H9 (cell line): ENCODE results near the gene MASP2. TPM values are rescaled to one million over a fixed set of nuclear protein-coding genes. Genes with fewer than 3 reads are reported as not detected.
A peak's percentile ranks its signal among the peaks of the same experiment; 100 is the strongest.

Experiments
- DNase-seq: peaks from one replicate; pipeline ENCODE4 v3.0.0-alpha.2; 2017
- H2AFZ ChIP-seq: one replicate; pipeline ENCODE4 v1.6.1; 2013; ENCODE audit warnings: mild to moderate bottlenecking, low read length, control low read depth, moderate library complexity
- H2AK5ac ChIP-seq: 2 replicates; pipeline ENCODE4 v1.6.1; 2013; ENCODE audit warnings: low read length, control low read depth, mixed read lengths; ENCODE audit not compliant: insufficient read length
- H2BK120ac ChIP-seq: one replicate; pipeline ENCODE4 v1.6.1; 2013; ENCODE audit warnings: low read depth, mild to moderate bottlenecking, low read length, control low read depth, inconsistent platforms; ENCODE audit not compliant: poor library complexity, severe bottlenecking
- H2BK12ac ChIP-seq: 2 replicates; pipeline ENCODE4 v1.6.1; 2013; ENCODE audit warnings: low read length, control low read depth, mixed read lengths, low read depth; ENCODE audit not compliant: insufficient read length
- H2BK15ac ChIP-seq: 2 replicates; pipeline ENCODE4 v1.6.1; 2013; ENCODE audit warnings: low read depth, low read length, control low read depth
- H2BK20ac ChIP-seq: one replicate; pipeline ENCODE4 v1.6.1; 2013; ENCODE audit warnings: low read depth, mild to moderate bottlenecking, low read length, control low read depth, inconsistent platforms; ENCODE audit not compliant: poor library complexity, severe bottlenecking
- H2BK5ac ChIP-seq: 2 replicates; pipeline ENCODE4 v1.6.1; 2013; ENCODE audit warnings: low read length, control low read depth, mixed read lengths; ENCODE audit not compliant: insufficient read length
- H3K14ac ChIP-seq: 2 replicates; pipeline ENCODE4 v1.6.1; 2013; ENCODE audit warnings: low read length, control low read depth; ENCODE audit not compliant: insufficient read depth
- H3K18ac ChIP-seq: 2 replicates; pipeline ENCODE4 v1.6.1; 2013; ENCODE audit warnings: low read depth, mild to moderate bottlenecking, mixed read lengths, low read length, control low read depth; ENCODE audit not compliant: insufficient read length
- H3K23ac ChIP-seq: 2 replicates; pipeline ENCODE4 v1.6.1; 2013; ENCODE audit warnings: low read length, control low read depth, mixed read lengths, low read depth; ENCODE audit not compliant: insufficient read length
- H3K23me2 ChIP-seq: 2 replicates; pipeline ENCODE4 v1.6.1; 2013; ENCODE audit warnings: low read depth, mild to moderate bottlenecking, mixed read lengths, low read length, control low read depth; ENCODE audit not compliant: insufficient read length, poor library complexity, severe bottlenecking
- H3K27ac ChIP-seq: 2 replicates; pipeline ENCODE4 v1.5.1; 2013; ENCODE audit warnings: low read length, control low read depth, mixed read lengths, low read depth; ENCODE audit not compliant: insufficient read length
- H3K27me3 ChIP-seq: 2 replicates; pipeline ENCODE4 v1.6.1; 2013; ENCODE audit warnings: low read length, control low read depth, inconsistent platforms; ENCODE audit not compliant: insufficient read depth
- H3K4ac ChIP-seq: 2 replicates; pipeline ENCODE4 v1.6.1; 2013; ENCODE audit warnings: low read depth, mild to moderate bottlenecking, control low read depth, inconsistent platforms, low read length, moderate library complexity
- H3K4me1 ChIP-seq: 2 replicates; pipeline ENCODE4 v1.6.1; 2013; ENCODE audit warnings: low read length, control low read depth, inconsistent platforms; ENCODE audit not compliant: insufficient read depth
- H3K4me2 ChIP-seq: 2 replicates; pipeline ENCODE4 v1.6.1; 2013; ENCODE audit warnings: low read length, control low read depth, mixed read lengths; ENCODE audit not compliant: insufficient read length, insufficient read depth
- H3K56ac ChIP-seq: 2 replicates; pipeline ENCODE4 v1.6.1; 2013; ENCODE audit warnings: low read depth, mild to moderate bottlenecking, mixed read lengths, low read length, control low read depth; ENCODE audit not compliant: insufficient read length
- H3K79me1 ChIP-seq: 2 replicates; pipeline ENCODE4 v1.6.1; 2013; ENCODE audit warnings: low read depth, mild to moderate bottlenecking, moderate library complexity, low read length, control low read depth, inconsistent platforms; ENCODE audit not compliant: insufficient read depth, poor library complexity, severe bottlenecking
- H3K79me2 ChIP-seq: 2 replicates; pipeline ENCODE4 v1.6.1; 2013; ENCODE audit warnings: low read length, control low read depth, inconsistent platforms; ENCODE audit not compliant: insufficient read depth
- H3K9ac ChIP-seq: 2 replicates; pipeline ENCODE4 v1.6.1; 2013; ENCODE audit warnings: low read length, control low read depth, mixed read lengths; ENCODE audit not compliant: insufficient read length; ENCODE audit errors: extremely low read depth
- H3K9me3 ChIP-seq: one replicate; pipeline ENCODE4 v1.6.1; 2013; ENCODE audit warnings: low read depth, low read length, inconsistent platforms; ENCODE audit not compliant: control insufficient read depth
- H3T11ph ChIP-seq: one replicate; pipeline ENCODE4 v1.6.1; 2013; ENCODE audit warnings: mild to moderate bottlenecking, low read length, control low read depth, inconsistent platforms
- H4K20me1 ChIP-seq: one replicate; pipeline ENCODE4 v1.6.1; 2013; ENCODE audit not compliant: control insufficient read depth, insufficient read length, insufficient read depth
- H4K5ac ChIP-seq: 2 replicates; pipeline ENCODE4 v1.6.1; 2013; ENCODE audit warnings: low read depth, mild to moderate bottlenecking, mixed read lengths, low read length, control low read depth; ENCODE audit not compliant: insufficient read length
- H4K8ac ChIP-seq: replicated peaks from 2 replicates; pipeline ENCODE4 v1.6.1; 2013; ENCODE audit warnings: low read length, control low read depth, mixed read lengths, low read depth; ENCODE audit not compliant: insufficient read length
- H4K91ac ChIP-seq: 2 replicates; pipeline ENCODE4 v1.6.1; 2013; ENCODE audit warnings: low read depth, mild to moderate bottlenecking, moderate library complexity, mixed read lengths, low read length, control low read depth; ENCODE audit not compliant: insufficient read length
- H3K27ac Mint-ChIP-seq, 3 experiments: 2 replicates in 2 of 3; 3 replicates in 1 of 3; pipeline ENCODE4 v1.8.0; 2020 to 2021; ENCODE audit warnings: mixed read lengths in 3 of 3, mild to moderate bottlenecking in 1 of 3, moderate library complexity in 1 of 3
- H3K27me3 Mint-ChIP-seq: 2 replicates; pipeline ENCODE4 v1.8.0; 2021; ENCODE audit warnings: low read depth, mild to moderate bottlenecking, moderate library complexity, mixed read lengths
- H3K36me3 Mint-ChIP-seq, 3 experiments: 2 replicates in 2 of 3; 3 replicates in 1 of 3; pipeline ENCODE4 v1.8.0; 2020 to 2021; ENCODE audit warnings: low read depth in 3 of 3, mixed read lengths in 3 of 3; ENCODE audit not compliant: insufficient read depth in 1 of 3
- H3K4me1 Mint-ChIP-seq, 2 experiments: 2 replicates each; pipeline ENCODE4 v1.8.0; 2020; ENCODE audit warnings: mixed read lengths in 2 of 2
- H3K4me3 Mint-ChIP-seq, 2 experiments: 2 replicates in 1 of 2; 3 replicates in 1 of 2; pipeline ENCODE4 v1.8.0; 2020 to 2021; ENCODE audit warnings: mild to moderate bottlenecking in 2 of 2, mixed read lengths in 2 of 2, moderate library complexity in 1 of 2
- H3K9me3 Mint-ChIP-seq, 2 experiments: 2 replicates in 1 of 2; 3 replicates in 1 of 2; pipeline ENCODE4 v1.8.0; 2020; ENCODE audit warnings: mild to moderate bottlenecking in 2 of 2, mixed read lengths in 2 of 2, moderate library complexity in 1 of 2
- WGBS: extraction: QIAGEN DNeasy Blood & Tissue Kit; methylation state at CpG from one replicate; pipeline ENCODE4 v1.1.7; 2013; ENCODE audit warnings: missing lambda C conversion rate, low lambda C conversion rate, mixed read lengths; ENCODE audit not compliant: insufficient read length; ENCODE audit errors: extremely low coverage; 5-methylcytosine and 5-hydroxymethylcytosine counted together
- total RNA-seq: library from RNA; stranded (reverse); gene quantifications from 2 replicates; pipeline ENCODE4 v1.2.1, GENCODE V29; 2021
- TF ChIP-seq, protein P1 (sequence below): fragments of 200-600 bp; sonication (generic); conservative IDR thresholded peaks from 3 replicates; pipeline ENCODE4 v1.8.0; 2021; ENCODE audit warnings: antibody characterized with exemption, mild to moderate bottlenecking

MASP2 gene
- total RNA-seq, 1 experiment from 2014 or later = 0.46 TPM

DNA sequence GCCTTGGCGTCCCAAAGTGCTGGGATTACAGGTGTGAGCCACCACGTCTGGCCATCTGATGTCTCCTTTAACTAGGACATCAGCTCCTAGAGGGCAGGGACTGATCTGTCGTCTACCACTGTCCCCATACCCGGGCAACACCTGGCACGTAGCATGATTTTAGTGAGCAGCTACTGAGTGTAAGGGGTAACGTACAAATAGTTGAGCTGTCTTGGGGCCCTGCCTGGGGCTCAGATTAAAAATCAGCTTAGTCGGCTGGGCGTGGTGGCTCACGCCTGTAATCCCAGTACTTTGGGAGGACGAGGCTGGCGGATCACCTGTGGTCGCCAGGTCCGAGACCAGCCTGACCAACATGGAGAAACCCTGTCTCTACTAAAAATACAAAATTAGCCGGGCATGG lies 11.0 kb upstream of the MASP2 start:
- H3K36me3 Mint-ChIP-seq = peaks cover 26 to 60% (median 33%) of the 10 kb centered on the region in 3 experiments
- no peak overlapping the region for H3K56ac ChIP-seq
- H3K4me1 ChIP-seq = no peaks in the 10 kb centered on the region
- peaks cover 7% of the 10 kb centered on the region for H3K23me2 ChIP-seq
- peak overlapping the region; percentile 88 to 91 for H3K4me3 Mint-ChIP-seq
- H3K4me2 ChIP-seq = no peak overlapping the region
- H4K8ac ChIP-seq = no peak overlapping the region
- peaks cover 14 to 22% of the 10 kb centered on the region in 2 experiments for H3K4me1 Mint-ChIP-seq
- TF ChIP-seq, protein P1, sequence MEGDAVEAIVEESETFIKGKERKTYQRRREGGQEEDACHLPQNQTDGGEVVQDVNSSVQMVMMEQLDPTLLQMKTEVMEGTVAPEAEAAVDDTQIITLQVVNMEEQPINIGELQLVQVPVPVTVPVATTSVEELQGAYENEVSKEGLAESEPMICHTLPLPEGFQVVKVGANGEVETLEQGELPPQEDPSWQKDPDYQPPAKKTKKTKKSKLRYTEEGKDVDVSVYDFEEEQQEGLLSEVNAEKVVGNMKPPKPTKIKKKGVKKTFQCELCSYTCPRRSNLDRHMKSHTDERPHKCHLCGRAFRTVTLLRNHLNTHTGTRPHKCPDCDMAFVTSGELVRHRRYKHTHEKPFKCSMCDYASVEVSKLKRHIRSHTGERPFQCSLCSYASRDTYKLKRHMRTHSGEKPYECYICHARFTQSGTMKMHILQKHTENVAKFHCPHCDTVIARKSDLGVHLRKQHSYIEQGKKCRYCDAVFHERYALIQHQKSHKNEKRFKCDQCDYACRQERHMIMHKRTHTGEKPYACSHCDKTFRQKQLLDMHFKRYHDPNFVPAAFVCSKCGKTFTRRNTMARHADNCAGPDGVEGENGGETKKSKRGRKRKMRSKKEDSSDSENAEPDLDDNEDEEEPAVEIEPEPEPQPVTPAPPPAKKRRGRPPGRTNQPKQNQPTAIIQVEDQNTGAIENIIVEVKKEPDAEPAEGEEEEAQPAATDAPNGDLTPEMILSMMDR = no peak
- H3K27ac ChIP-seq = no peak overlapping the region
- DNase-seq = no peak
- no peak overlapping the region for H2BK15ac ChIP-seq
- H3K14ac ChIP-seq = no peak overlapping the region
- H3K9ac ChIP-seq = no peak overlapping the region
- H3T11ph ChIP-seq = no peak overlapping the region
- peaks cover 2% of the 10 kb centered on the region; the same call in 1 of the 2 replicates for H3K79me2 ChIP-seq
- H2AFZ ChIP-seq = no peak overlapping the region
- H3K23ac ChIP-seq = no peak overlapping the region
- no peak overlapping the region for H2BK5ac ChIP-seq
- H2BK12ac ChIP-seq = no peak overlapping the region
- H4K5ac ChIP-seq = no peak overlapping the region
- H2BK20ac ChIP-seq = no peak overlapping the region
- H2AK5ac ChIP-seq = no peak overlapping the region
- no CpG with 5 or more reads among the region's 14 CpGs for WGBS
- no peak overlapping the region for H2BK120ac ChIP-seq
- no peaks in the 10 kb centered on the region; the same call in 1 of the 2 replicates for H3K27me3 ChIP-seq
- no peaks in the 10 kb centered on the region for H3K9me3 Mint-ChIP-seq
- no peak overlapping the region for H3K18ac ChIP-seq
- H3K79me1 ChIP-seq = no peaks in the 10 kb centered on the region
- H3K27ac Mint-ChIP-seq = no peak overlapping the region; a peak in 1 of 7 replicates
- H4K91ac ChIP-seq = no peak overlapping the region
- no peaks in the 10 kb centered on the region for H3K27me3 Mint-ChIP-seq
- no peaks in the 10 kb centered on the region for H3K9me3 ChIP-seq
- no peak overlapping the region for H3K4ac ChIP-seq
- H4K20me1 ChIP-seq = no peaks in the 10 kb centered on the region
